MM.1S (cell line): ENCODE data around the gene ELN.

Source experiments
- DNase-seq: peaks from one replicate; pipeline ENCODE4 v3.0.0-alpha.2; 2015
- H2AFZ ChIP-seq: fragments of 300-600 bp; sonication (generic); 2 replicates; pipeline ENCODE4 v1.6.0; 2016; ENCODE audit warnings: antibody characterized with exemption, low read length
- H3F3A ChIP-seq: fragments of 300-600 bp; sonication (generic); 2 replicates; pipeline ENCODE4 v1.6.1; 2016; ENCODE audit warnings: mild to moderate bottlenecking, antibody characterized with exemption, low read length, moderate library complexity, mixed read lengths; ENCODE audit not compliant: insufficient read depth
- H3K27ac ChIP-seq: fragments of 300-600 bp; sonication (generic); 2 replicates; pipeline ENCODE4 v1.5.1; 2016; ENCODE audit warnings: mild to moderate bottlenecking, low read length
- H3K27me3 ChIP-seq: fragments of 300-600 bp; sonication (generic); replicated peaks from 2 replicates; pipeline ENCODE4 v1.6.0; 2016; ENCODE audit warnings: low read length; ENCODE audit not compliant: insufficient read depth
- H3K36me3 ChIP-seq: fragments of 300-600 bp; sonication (generic); replicated peaks from 2 replicates; pipeline ENCODE4 v1.6.1; 2016; ENCODE audit warnings: mild to moderate bottlenecking, low read length, mixed read lengths; ENCODE audit not compliant: insufficient read depth
- H3K4me1 ChIP-seq: fragments of 300-600 bp; sonication (generic); 2 replicates; pipeline ENCODE4 v1.6.1; 2016; ENCODE audit warnings: low read length, mixed read lengths
- H3K4me2 ChIP-seq: fragments of 300-600 bp; sonication (generic); 2 replicates; pipeline ENCODE4 v1.6.0; 2016; ENCODE audit warnings: low read depth, low read length
- H3K4me3 ChIP-seq: fragments of 300-600 bp; sonication (generic); 2 replicates; pipeline ENCODE4 v1.5.1; 2016; ENCODE audit warnings: low read length, mixed read lengths
- H3K79me2 ChIP-seq: fragments of 300-600 bp; sonication (generic); 2 replicates; pipeline ENCODE4 v1.6.1; 2016; ENCODE audit warnings: mixed run types, low read length, mixed read lengths
- H3K9ac ChIP-seq: fragments of 300-600 bp; sonication (generic); 2 replicates; pipeline ENCODE4 v1.6.1; 2016; ENCODE audit warnings: low read length, mixed read lengths
- H3K9me2 ChIP-seq: fragments of 300-600 bp; sonication (generic); replicated peaks from 2 replicates; pipeline ENCODE4 v1.6.1; 2016; ENCODE audit warnings: mild to moderate bottlenecking, low read length, mixed read lengths; ENCODE audit not compliant: insufficient read depth
- H3K9me3 ChIP-seq: fragments of 300-600 bp; sonication (generic); replicated peaks from 2 replicates; pipeline ENCODE4 v1.6.1; 2016; ENCODE audit warnings: mild to moderate bottlenecking, low read length, mixed read lengths; ENCODE audit not compliant: insufficient read depth
- H4K20me1 ChIP-seq: fragments of 300-600 bp; sonication (generic); 2 replicates; pipeline ENCODE4 v1.6.1; 2016; ENCODE audit warnings: mild to moderate bottlenecking, low read length, moderate library complexity, mixed read lengths; ENCODE audit not compliant: insufficient read depth
- CTCF ChIP-seq: fragments of 300-600 bp; sonication (generic); IDR thresholded peaks from 2 replicates; pipeline ENCODE4 v1.5.1; 2016; ENCODE audit warnings: antibody characterized with exemption, low read length, mixed read lengths
- EZH2 ChIP-seq: fragments of 300-600 bp; sonication (generic); optimal IDR thresholded peaks from 2 replicates; pipeline ENCODE3; 2017; ENCODE audit warnings: low read depth, mild to moderate bottlenecking, antibody characterized with exemption, low read length, mixed read lengths
- EZH2phosphoT487 ChIP-seq: fragments of 300-600 bp; sonication (generic); IDR thresholded peaks from 2 replicates; pipeline ENCODE4 v1.6.1; 2018; ENCODE audit warnings: antibody characterized with exemption, low read length

Gene ELN

GRCh38 chr7:74059681-74060588, 32.0 kb downstream of the ELN start:
- no peaks in the 10 kb centered on the region for H4K20me1 ChIP-seq
- H3K9ac ChIP-seq: no peak overlapping the region
- H3K4me2 ChIP-seq: no peak overlapping the region
- H3K27ac ChIP-seq: no peak overlapping the region
- no peaks in the 10 kb centered on the region for H3K9me3 ChIP-seq
- H3F3A ChIP-seq: no peaks in the 10 kb centered on the region
- H3K4me3 ChIP-seq: no peak overlapping the region
- H3K4me1 ChIP-seq: no peaks in the 10 kb centered on the region
- H3K36me3 ChIP-seq: no peaks in the 10 kb centered on the region
- TF ChIP-seq CTCF: no peak
- TF ChIP-seq EZH2: no peak
- no peak for TF ChIP-seq EZH2phosphoT487
- no peak for DNase-seq
- peaks cover 42% of the 10 kb centered on the region for H3K27me3 ChIP-seq
- H2AFZ ChIP-seq: no peak overlapping the region
- no peaks in the 10 kb centered on the region for H3K9me2 ChIP-seq
- H3K79me2 ChIP-seq: no peaks in the 10 kb centered on the region

GRCh38 chr7:74061840-74062539, 34.0 kb downstream of the ELN start:
- no peaks in the 10 kb centered on the region for H3K36me3 ChIP-seq
- H4K20me1 ChIP-seq: no peaks in the 10 kb centered on the region
- H3K4me1 ChIP-seq: no peaks in the 10 kb centered on the region
- H3K9ac ChIP-seq: no peak overlapping the region
- H2AFZ ChIP-seq: no peak overlapping the region
- H3K9me2 ChIP-seq: no peaks in the 10 kb centered on the region
- H3K9me3 ChIP-seq: no peaks in the 10 kb centered on the region
- TF ChIP-seq EZH2phosphoT487: no peak
- no peak for TF ChIP-seq CTCF
- no peak for TF ChIP-seq EZH2
- H3K79me2 ChIP-seq: no peaks in the 10 kb centered on the region
- no peak overlapping the region for H3K4me2 ChIP-seq
- no peaks in the 10 kb centered on the region for H3F3A ChIP-seq
- H3K27me3 ChIP-seq: peaks cover 31% of the 10 kb centered on the region
- no peak for DNase-seq
- no peak overlapping the region for H3K4me3 ChIP-seq
- H3K27ac ChIP-seq: no peak overlapping the region

- Histone ChIP-seq H3K79me2 (no peaks in the 10 kb centered on the region), H3K4me2 (no peak overlapping the region), H3K9me3 (no peaks in the 10 kb centered on the region), H3K36me3 (no peaks in the 10 kb centered on the region), H3K4me3 (no peak overlapping the region), H4K20me1 (no peaks in the 10 kb centered on the region), H3K27ac (no peak overlapping the region), H3K9ac (no peak overlapping the region), H3K4me1 (no peaks in the 10 kb centered on the region), H2AFZ (no peak overlapping the region), H3K27me3 (peaks cover 19% of the 10 kb centered on the region), H3F3A (no peaks in the 10 kb centered on the region), H3K9me2 (no peaks in the 10 kb centered on the region)
- TF ChIP-seq EZH2: no peak
- TF ChIP-seq EZH2phosphoT487: no peak
- no peak for TF ChIP-seq CTCF
- no peak for DNase-seq
Measured at GRCh38 chr7:74063223-74063641, 35.3 kb downstream of the ELN start.
